NCI-H2107 (cell line): ENCODE results near the gene NACA.
"Not testable (repeated sequence)": the region's sequence is repeated elsewhere in the genome, so short reads cannot be mapped to it uniquely, and the experiment has no call there.

Source experiments
- DNase-seq: peaks from one replicate; lab custom pipeline; 2025; lab: John Stamatoyannopoulos, UW

The NACA gene

GRCh38 chr12:56724972-56725722 lies at the start of gene NACA:
Gene NACA, minus strand, starts transcription at chr12:56725299. Its CDS starts 778 bp downstream, at chr12:56724521.
- peak; percentile 97 for DNase-seq

GRCh38 chr12:56773113-56773512 lies 48.0 kb upstream of the NACA start:
- no peak for DNase-seq

GRCh38 chr12:56772625-56773024 lies 47.5 kb upstream of the NACA start:
- DNase-seq: no peak

GRCh38 chr12:56769868-56770267 lies 44.8 kb upstream of the NACA start:
- no peak for DNase-seq

GRCh38 chr12:56768424-56768823 lies 43.3 kb upstream of the NACA start:
- DNase-seq: no peak

GRCh38 chr12:56766535-56766934 lies 41.4 kb upstream of the NACA start:
- DNase-seq: no peak

GRCh38 chr12:56763753-56764657 lies 38.9 kb upstream of the NACA start:
- no peak for DNase-seq

GRCh38 chr12:56761812-56762211 lies 36.7 kb upstream of the NACA start:
- no peak for DNase-seq

- DNase-seq: no peak
Observed at GRCh38 chr12:56760460-56760859, 35.4 kb upstream of the NACA start.

- DNase-seq: no peak
Observed at GRCh38 chr12:56759263-56759908, 34.3 kb upstream of the NACA start.

- DNase-seq: no peak
Observed at GRCh38 chr12:56758728-56759262, 33.7 kb upstream of the NACA start.

GRCh38 chr12:56757971-56758370 lies 32.9 kb upstream of the NACA start:
- not testable (repeated sequence) for DNase-seq

- no peak for DNase-seq
Observed at GRCh38 chr12:56753566-56753965, 28.5 kb upstream of the NACA start.

- peak; percentile 89 for DNase-seq
Observed at GRCh38 chr12:56751712-56752598, 26.9 kb upstream of the NACA start, which contains the start of gene PRIM1. Gene PRIM1, minus strand, starts transcription at chr12:56752323. Its CDS starts 25 bp downstream, at chr12:56752298.

- DNase-seq: not testable (repeated sequence)
Observed at GRCh38 chr12:56750596-56750995, 25.5 kb upstream of the NACA start.

- no peak for DNase-seq
Observed at GRCh38 chr12:56749853-56750252, 24.8 kb upstream of the NACA start.

GRCh38 chr12:56749359-56749758 lies 24.3 kb upstream of the NACA start:
- DNase-seq: no peak

- no peak for DNase-seq
Observed at GRCh38 chr12:56728139-56728861, 3.2 kb upstream of the NACA start.

- not testable (repeated sequence) for DNase-seq
Observed at GRCh38 chr12:56726196-56726675, 1.1 kb upstream of the NACA start.

GRCh38 chr12:56725723-56726102 lies 614 bp upstream of the NACA start:
- DNase-seq: no peak

- no peak for DNase-seq
Observed at GRCh38 chr12:56724701-56724971, 463 bp downstream of the NACA start.
